CD4-positive, alpha-beta T cell (primary cell): Measurements from ENCODE around the gene TXNL4B. TPM values are rescaled to one million over a fixed set of nuclear protein-coding genes. Genes with fewer than 3 reads are reported as not detected.

Experiments
- ATAC-seq: fragments of 200-7000 bp; cut with Tn5 transposase; one replicate; pipeline ENCODE4 v1.10.0; 2022; ENCODE audit warnings: mild to moderate bottlenecking; ENCODE audit not compliant: poor library complexity
- CTCF ChIA-PET: fragments of 350-600 bp; sonication (Branson Sonifier 250); formaldehyde crosslinking; loops from one replicate; lab custom pipeline; 2021; ENCODE audit warnings: antibody characterized with exemption, inconsistent platforms; lab: Charles Lee
- POLR2A ChIA-PET: fragments of 350-600 bp; sonication (Branson Sonifier 250); formaldehyde crosslinking; loops from one replicate; lab custom pipeline; 2021; ENCODE audit warnings: antibody characterized with exemption, inconsistent platforms; lab: Charles Lee
- DNase-seq, 14 experiments: peaks; one replicate each; pipeline ENCODE4 v3.0.0-alpha.2; 2013 to 2020; ENCODE audit warnings: mixed read lengths in 2 of 14
- H3K27ac ChIP-seq, 2 donors: one replicate each; pipeline versions ENCODE4 v1.5.1 to v1.7.0; 2013; ENCODE audit warnings: low read length in 2 of 2, low read depth in 1 of 2, mild to moderate bottlenecking in 1 of 2
- H3K27me3 ChIP-seq, 2 experiments: 1 replicate in 1 of 2; 2 replicates in 1 of 2; pipeline versions ENCODE4 v1.6.1 to v1.7.0; 2013; ENCODE audit warnings: low read length in 2 of 2, control low read depth in 1 of 2, mild to moderate bottlenecking in 1 of 2, moderate library complexity in 1 of 2; ENCODE audit not compliant: insufficient read depth in 2 of 2, control insufficient read depth in 1 of 2
- H3K36me3 ChIP-seq: one replicate; pipeline ENCODE4 v1.6.1; 2013; ENCODE audit warnings: low read length, control low read depth; ENCODE audit not compliant: insufficient read depth
- H3K4me1 ChIP-seq: one replicate; pipeline ENCODE4 v1.6.1; 2013; ENCODE audit warnings: low read length, control low read depth; ENCODE audit not compliant: insufficient read depth
- H3K4me3 ChIP-seq: one replicate; pipeline ENCODE4 v1.5.1; 2013; ENCODE audit warnings: mild to moderate bottlenecking, low read length, moderate library complexity
- H3K9me3 ChIP-seq, 2 experiments: 1 replicate in 1 of 2; 2 replicates in 1 of 2; pipeline versions ENCODE4 v1.6.1 to v1.7.0; 2013; ENCODE audit warnings: low read length in 2 of 2, mild to moderate bottlenecking in 2 of 2, control low read depth in 1 of 2, moderate library complexity in 1 of 2; ENCODE audit not compliant: control insufficient read depth in 1 of 2, insufficient read depth in 1 of 2
- H3K27ac Mint-ChIP-seq: one replicate; pipeline ENCODE4 v1.8.0; 2020; ENCODE audit warnings: mixed read lengths
- H3K27me3 Mint-ChIP-seq: one replicate; pipeline ENCODE4 v1.8.0; 2021; ENCODE audit warnings: mixed read lengths
- H3K36me3 Mint-ChIP-seq: one replicate; pipeline ENCODE4 v1.8.0; 2021; ENCODE audit warnings: low read depth, mixed read lengths
- H3K4me1 Mint-ChIP-seq: one replicate; pipeline ENCODE4 v1.8.0; 2021; ENCODE audit warnings: low read depth, mixed read lengths
- H3K4me3 Mint-ChIP-seq: one replicate; pipeline ENCODE4 v1.8.0; 2020; ENCODE audit warnings: mild to moderate bottlenecking, mixed read lengths
- H3K9me3 Mint-ChIP-seq: one replicate; pipeline ENCODE4 v1.8.0; 2020; ENCODE audit warnings: mixed read lengths
- CTCF ChIP-seq: fragments of 200-600 bp; IDR thresholded peaks from one replicate; pipeline ENCODE4 v1.8.0; 2022; ENCODE audit warnings: antibody characterized with exemption, mild to moderate bottlenecking
- intact Hi-C, 2 experiments: fragments of 100-400 bp; cut with DNase I in 1 of 2; cut with micrococcal nuclease in 1 of 2; formaldehyde crosslinking; loops; one replicate each; pipeline versions ENCODE4 v1.15.1 to v1.9.0; 2023 to 2025; cut with DNase I, micrococcal nuclease
- total RNA-seq, 174 experiments: library from RNA in 2 of 174; stranded (reverse) in 2 of 174; gene quantifications; one replicate each; pipeline ENCODE4 v1.2.3 and lab custom pipeline; 2021 to 2026

Gene TXNL4B
- total RNA-seq, 2 experiments from 2014 or later = 11.5 to 15.0 TPM

GRCh38 chr16:72105978-72106377, 12.6 kb upstream of the TXNL4B start:
- no peaks in the 10 kb centered on the region for H3K4me1 ChIP-seq
- ChIA-PET POLR2A (no interaction called here), CTCF (no interaction called here)
- H3K27ac Mint-ChIP-seq = no peak overlapping the region
- no peak for TF ChIP-seq CTCF
- no peak for DNase-seq
- ATAC-seq = no peak
- H3K36me3 ChIP-seq = peaks cover 99% of the 10 kb centered on the region
- no peaks in the 10 kb centered on the region for H3K27me3 Mint-ChIP-seq
- H3K4me3 ChIP-seq = no peak overlapping the region
- H3K4me3 Mint-ChIP-seq = no peak overlapping the region
- H3K4me1 Mint-ChIP-seq = no peaks in the 10 kb centered on the region
- intact Hi-C loops = no loop called here
- no peaks in the 10 kb centered on the region for H3K27me3 ChIP-seq
- H3K9me3 Mint-ChIP-seq = no peaks in the 10 kb centered on the region
- H3K27ac ChIP-seq = no peak overlapping the region
- H3K36me3 Mint-ChIP-seq = peaks cover 99% of the 10 kb centered on the region
- H3K9me3 ChIP-seq = no peaks in the 10 kb centered on the region

GRCh38 chr16:72104905-72105304, 11.5 kb upstream of the TXNL4B start:
- DNase-seq = no peak
- peaks cover 99% of the 10 kb centered on the region for H3K36me3 ChIP-seq
- ChIA-PET POLR2A (no interaction called here), CTCF (no interaction called here)
- no peaks in the 10 kb centered on the region for H3K9me3 ChIP-seq
- ATAC-seq = no peak
- Mint-ChIP-seq H3K4me1 (no peaks in the 10 kb centered on the region), H3K9me3 (no peaks in the 10 kb centered on the region), H3K27ac (no peak overlapping the region), H3K36me3 (peaks cover 100% of the 10 kb centered on the region), H3K27me3 (no peaks in the 10 kb centered on the region), H3K4me3 (no peak overlapping the region)
- H3K4me1 ChIP-seq = no peaks in the 10 kb centered on the region
- H3K27me3 ChIP-seq = no peaks in the 10 kb centered on the region
- intact Hi-C loops = no loop called here
- no peak overlapping the region for H3K4me3 ChIP-seq
- H3K27ac ChIP-seq = no peak overlapping the region
- TF ChIP-seq CTCF = no peak

GRCh38 chr16:72101195-72101594, 7.8 kb upstream of the TXNL4B start:
- no peak for DNase-seq
- H3K9me3 Mint-ChIP-seq = no peaks in the 10 kb centered on the region
- no peak overlapping the region for H3K27ac ChIP-seq
- no peaks in the 10 kb centered on the region for H3K27me3 ChIP-seq
- H3K27me3 Mint-ChIP-seq = no peaks in the 10 kb centered on the region
- intact Hi-C loops = no loop called here
- H3K36me3 ChIP-seq = peaks cover 98% of the 10 kb centered on the region
- no peak overlapping the region for H3K27ac Mint-ChIP-seq
- H3K4me1 Mint-ChIP-seq = peaks cover 15% of the 10 kb centered on the region
- no peak for TF ChIP-seq CTCF
- H3K9me3 ChIP-seq = no peaks in the 10 kb centered on the region
- POLR2A ChIA-PET = no interaction called here
- no peaks in the 10 kb centered on the region for H3K4me1 ChIP-seq
- no peak overlapping the region for H3K4me3 ChIP-seq
- CTCF ChIA-PET = no interaction called here
- ATAC-seq = no peak
- peaks cover 100% of the 10 kb centered on the region for H3K36me3 Mint-ChIP-seq
- no peak overlapping the region for H3K4me3 Mint-ChIP-seq
